ENCODE results near the gene WDR20.
"Not testable (repeated sequence)": the region's sequence is repeated elsewhere in the genome, so short reads cannot be mapped to it uniquely, and the experiment has no call there.

DNA sequence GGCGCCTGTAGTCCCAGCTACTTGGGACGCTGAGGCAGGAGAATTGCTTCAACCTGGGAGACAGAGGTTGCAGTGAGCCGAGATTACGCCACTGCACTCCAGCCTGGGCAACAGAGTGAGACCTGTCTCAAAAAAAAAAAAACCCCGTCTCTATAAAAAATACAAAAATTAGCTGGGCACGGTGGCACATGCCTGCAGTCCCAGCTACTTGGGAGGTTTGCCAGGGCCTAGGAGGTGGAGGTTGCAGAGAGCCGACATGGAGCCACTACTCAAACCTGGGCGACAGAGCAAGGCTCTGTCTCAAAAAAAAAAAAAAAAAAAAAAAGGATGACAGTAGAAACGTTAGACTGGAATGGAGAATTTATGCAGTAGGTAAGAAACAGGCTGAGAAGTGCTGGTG, 5.7 kb upstream of the WDR20 start:
- TF ChIP-seq, protein P1, sequence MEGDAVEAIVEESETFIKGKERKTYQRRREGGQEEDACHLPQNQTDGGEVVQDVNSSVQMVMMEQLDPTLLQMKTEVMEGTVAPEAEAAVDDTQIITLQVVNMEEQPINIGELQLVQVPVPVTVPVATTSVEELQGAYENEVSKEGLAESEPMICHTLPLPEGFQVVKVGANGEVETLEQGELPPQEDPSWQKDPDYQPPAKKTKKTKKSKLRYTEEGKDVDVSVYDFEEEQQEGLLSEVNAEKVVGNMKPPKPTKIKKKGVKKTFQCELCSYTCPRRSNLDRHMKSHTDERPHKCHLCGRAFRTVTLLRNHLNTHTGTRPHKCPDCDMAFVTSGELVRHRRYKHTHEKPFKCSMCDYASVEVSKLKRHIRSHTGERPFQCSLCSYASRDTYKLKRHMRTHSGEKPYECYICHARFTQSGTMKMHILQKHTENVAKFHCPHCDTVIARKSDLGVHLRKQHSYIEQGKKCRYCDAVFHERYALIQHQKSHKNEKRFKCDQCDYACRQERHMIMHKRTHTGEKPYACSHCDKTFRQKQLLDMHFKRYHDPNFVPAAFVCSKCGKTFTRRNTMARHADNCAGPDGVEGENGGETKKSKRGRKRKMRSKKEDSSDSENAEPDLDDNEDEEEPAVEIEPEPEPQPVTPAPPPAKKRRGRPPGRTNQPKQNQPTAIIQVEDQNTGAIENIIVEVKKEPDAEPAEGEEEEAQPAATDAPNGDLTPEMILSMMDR (conservative IDR thresholded peaks at IDR 0.05; ENCODE audit: low read length) = not testable (repeated sequence)
- not testable (repeated sequence) for TF ChIP-seq EZH2phosphoT487 (IDR thresholded peaks at IDR 0.05; ENCODE audit: borderline replicate concordance, low read depth, low read length)
